GM21786 (cell line): ENCODE measurements around the gene GASK1A.
"Not testable (repeated sequence)": the region's sequence is repeated elsewhere in the genome, so short reads cannot be mapped to it uniquely, and the experiment has no call there.

Experiments
- ATAC-seq: cut with Tn5 transposase; IDR thresholded peaks from one replicate; pipeline ENCODE4 v1.9.1; 2021; ENCODE audit not compliant: unreplicated experiment

The GASK1A gene

GRCh38 chr3:43059456-43059855 lies 80.3 kb downstream of the GASK1A start:
- ATAC-seq: no peak

GRCh38 chr3:43061101-43061895 lies 82.2 kb downstream of the GASK1A start:
- no peak for ATAC-seq

GRCh38 chr3:43062040-43062563 lies 83.0 kb downstream of the GASK1A start:
- no peak for ATAC-seq

- no peak for ATAC-seq
Measured at GRCh38 chr3:43062564-43063040, 83.5 kb downstream of the GASK1A start.

- ATAC-seq: no peak
Measured at GRCh38 chr3:43063114-43063513, 84.0 kb downstream of the GASK1A start.

- ATAC-seq: not testable (repeated sequence)
Measured at GRCh38 chr3:43070670-43071069, 91.6 kb downstream of the GASK1A start.

- no peak for ATAC-seq
Measured at GRCh38 chr3:43071313-43071893, 92.3 kb downstream of the GASK1A start.

- no peak for ATAC-seq
Measured at GRCh38 chr3:43072361-43072760, 93.2 kb downstream of the GASK1A start.

- no peak for ATAC-seq
Measured at GRCh38 chr3:43073116-43073835, 94.2 kb downstream of the GASK1A start.

- ATAC-seq: no peak
Measured at GRCh38 chr3:43073836-43074220, 94.7 kb downstream of the GASK1A start.

- no peak for ATAC-seq
Measured at GRCh38 chr3:43074482-43074881, 95.4 kb downstream of the GASK1A start.

- no peak for ATAC-seq
Measured at GRCh38 chr3:43074901-43075689, 96.0 kb downstream of the GASK1A start.

GRCh38 chr3:43075904-43076661 lies 97.0 kb downstream of the GASK1A start:
- ATAC-seq: no peak

- no peak for ATAC-seq
Measured at GRCh38 chr3:43076857-43077256, 97.7 kb downstream of the GASK1A start.

GRCh38 chr3:43077261-43077660 lies 98.2 kb downstream of the GASK1A start:
- ATAC-seq: no peak

- no peak for ATAC-seq
Measured at GRCh38 chr3:43077707-43078106, 98.6 kb downstream of the GASK1A start.

GRCh38 chr3:43079536-43080332 lies 100.6 kb downstream of the GASK1A start:
- ATAC-seq: no peak

- ATAC-seq: no peak
Measured at GRCh38 chr3:43080726-43081568, 101.8 kb downstream of the GASK1A start.
